Embryonic facial prominence (tissue), 1 donor: Measurements from ENCODE around the gene ZNF410.
"Not testable (repeated sequence)": the region's sequence is repeated elsewhere in the genome, so short reads cannot be mapped to it uniquely, and the experiment has no call there.

Experiments
- DNase-seq: peaks from one replicate; pipeline ENCODE4 v3.0.0-alpha.2; 2016; ENCODE audit errors: extremely low spot score

ZNF410 gene

DNA sequence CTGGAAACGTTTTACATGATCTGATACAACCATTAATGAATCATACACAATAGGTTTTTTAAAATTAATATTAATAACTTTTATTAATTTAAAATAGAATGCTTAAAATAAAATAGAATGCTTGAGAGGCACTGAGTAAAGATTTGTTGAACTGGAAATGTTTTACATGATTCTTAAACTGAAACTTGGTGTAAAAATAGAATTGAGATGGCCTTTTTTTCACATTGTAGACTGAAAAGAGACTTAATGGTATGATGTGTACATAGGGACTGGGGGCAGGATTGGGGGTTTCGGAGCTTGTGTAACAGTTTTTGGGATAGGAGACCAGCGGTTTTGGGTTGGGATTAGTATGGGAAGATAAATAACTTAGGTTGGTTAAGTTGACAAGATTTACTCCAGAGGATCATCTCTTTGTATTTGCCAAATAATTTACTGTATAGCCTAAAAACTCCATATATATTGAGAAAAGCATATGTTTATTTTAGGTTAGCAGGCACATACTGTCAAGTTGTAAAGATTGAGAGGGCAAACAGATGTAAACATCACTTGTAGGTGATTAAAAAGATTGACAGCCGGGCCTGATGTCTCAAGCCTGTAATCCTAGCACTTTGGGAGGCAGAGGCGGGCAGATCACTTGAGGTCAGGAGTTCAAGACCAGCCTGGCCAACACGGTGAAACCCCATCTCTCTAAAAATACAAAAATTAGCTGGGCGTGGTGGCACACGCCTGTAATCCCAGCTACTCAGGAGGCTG lies 2.0 kb upstream of the ZNF410 start:
- no peak for DNase-seq

DNA sequence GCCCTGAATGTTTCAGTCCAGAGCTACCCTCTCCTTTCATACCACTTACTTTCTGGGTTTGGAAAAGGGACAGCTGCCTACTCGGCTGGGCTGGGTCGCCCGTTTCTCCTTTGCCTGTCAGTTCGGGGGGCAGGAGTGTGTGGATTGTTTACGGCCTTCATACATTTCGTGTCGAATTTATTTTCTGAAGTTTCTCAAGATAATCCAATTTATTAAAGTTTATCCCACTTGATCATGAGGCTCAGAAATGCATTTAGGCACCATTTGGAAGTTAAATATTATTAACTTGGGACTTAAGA lies 608 bp downstream of the ZNF410 start:
- no peak for DNase-seq

DNA sequence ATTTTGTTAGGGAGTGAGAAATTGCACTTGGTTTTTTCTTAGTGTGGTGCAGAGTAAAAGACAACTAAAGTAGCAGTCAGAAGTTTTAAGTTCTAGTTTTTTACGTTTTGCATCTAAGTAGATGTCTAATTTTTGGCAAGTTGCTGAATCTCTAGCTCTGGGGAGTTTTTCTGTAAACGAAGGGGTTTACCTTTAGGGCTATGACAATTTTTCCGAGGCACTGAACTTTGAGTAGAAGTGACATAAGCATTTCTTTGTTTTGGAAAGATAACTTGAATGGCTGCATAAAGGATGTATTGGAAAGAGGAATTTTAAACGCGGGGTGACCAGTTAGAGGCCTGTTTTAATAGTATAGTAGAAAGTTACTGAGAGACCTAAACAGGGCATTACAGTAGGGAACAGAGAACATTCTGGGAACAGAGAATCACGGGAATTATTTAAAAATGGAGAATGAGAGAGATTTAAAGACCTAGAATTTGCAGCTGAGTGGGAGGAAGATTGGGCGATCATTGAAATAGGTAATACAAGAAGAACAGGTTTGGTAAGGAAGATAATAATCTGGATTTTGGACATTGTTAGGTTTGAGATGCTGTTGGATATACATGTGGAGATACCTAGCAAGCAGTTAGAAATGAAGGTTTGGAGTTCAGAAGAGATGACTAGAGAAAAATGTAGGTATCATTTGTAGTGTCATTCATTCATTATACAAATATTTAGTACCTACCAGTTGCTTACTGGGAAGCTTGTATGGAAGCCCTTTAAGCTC lies 1.2 kb downstream of the ZNF410 start:
- no peak for DNase-seq

DNA sequence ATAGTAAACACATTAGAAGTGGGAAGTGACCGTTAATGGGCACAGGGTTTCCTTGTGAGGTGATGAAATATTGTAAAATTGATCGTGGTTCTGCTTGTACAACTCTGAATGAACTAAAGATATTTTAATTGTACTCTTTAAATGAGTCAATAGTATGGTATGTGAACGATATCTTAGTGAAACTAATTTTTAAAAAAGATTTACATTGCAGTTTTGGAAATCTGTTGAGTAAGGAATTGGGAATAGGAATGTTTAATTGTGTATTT lies 1.7 kb downstream of the ZNF410 start:
- DNase-seq = no peak

DNA sequence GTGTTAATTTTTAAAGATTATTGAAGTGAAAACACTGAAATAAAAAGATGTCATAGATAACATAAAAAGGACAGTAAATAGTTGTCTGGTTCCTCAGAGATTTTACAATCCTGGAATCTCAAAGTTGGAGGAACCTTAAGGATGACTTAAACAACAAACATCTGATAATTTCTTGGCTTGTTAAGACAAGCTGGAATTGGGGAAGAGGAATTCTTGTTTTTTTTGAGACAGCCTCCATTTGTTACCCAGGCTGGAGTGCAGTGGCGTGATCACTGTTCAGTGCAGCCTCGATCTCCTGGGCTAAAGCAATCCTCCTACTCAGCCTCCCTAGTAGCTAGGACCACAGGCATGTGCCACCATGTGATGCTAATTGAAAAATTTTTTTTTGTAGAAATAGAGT lies 2.3 kb downstream of the ZNF410 start:
- no peak for DNase-seq

DNA sequence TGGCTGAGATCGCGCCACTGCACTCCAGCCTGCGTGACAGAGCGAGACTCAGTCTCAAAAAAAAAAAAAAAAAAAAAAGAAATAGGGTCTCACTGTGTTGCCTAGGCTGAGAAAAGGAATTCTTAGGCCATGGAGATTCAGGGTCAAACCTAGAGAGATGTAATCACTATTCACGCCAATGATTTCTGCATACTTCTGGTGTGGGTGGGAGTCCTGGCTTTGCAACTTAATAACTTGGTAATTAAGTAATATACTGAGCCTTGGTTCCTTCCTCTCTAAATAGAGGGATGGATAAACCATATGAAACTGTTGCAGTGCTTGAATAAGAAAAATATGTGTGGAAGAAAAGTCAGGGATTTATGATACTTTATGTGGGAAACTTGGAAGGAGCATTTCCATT lies 2.7 kb downstream of the ZNF410 start:
- no peak for DNase-seq

DNA sequence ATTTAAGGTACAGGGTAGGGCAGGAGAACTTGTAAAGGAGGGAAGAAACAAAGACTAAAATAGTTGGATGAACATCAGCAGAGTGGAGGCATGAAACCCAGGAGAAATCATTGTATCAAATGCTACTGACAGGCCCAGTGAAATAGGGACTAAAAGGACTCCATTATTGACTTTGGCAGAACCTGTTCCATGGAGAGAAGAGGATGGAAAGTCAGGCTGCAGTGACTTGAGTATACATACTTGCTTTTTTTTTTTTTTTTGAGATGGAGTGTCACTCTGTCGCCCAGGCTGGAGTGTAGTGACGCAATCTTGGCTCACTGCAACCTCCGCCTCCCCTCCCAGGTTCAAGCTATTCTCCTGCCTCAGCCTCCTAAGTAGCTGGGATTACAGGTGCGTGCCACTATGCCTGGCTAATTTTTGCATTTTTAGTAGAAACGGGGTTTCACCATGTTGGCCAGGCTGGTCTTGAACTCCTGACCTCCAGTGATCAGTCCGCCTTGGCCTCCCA lies 7.6 kb downstream of the ZNF410 start:
- not testable (repeated sequence) for DNase-seq

DNA sequence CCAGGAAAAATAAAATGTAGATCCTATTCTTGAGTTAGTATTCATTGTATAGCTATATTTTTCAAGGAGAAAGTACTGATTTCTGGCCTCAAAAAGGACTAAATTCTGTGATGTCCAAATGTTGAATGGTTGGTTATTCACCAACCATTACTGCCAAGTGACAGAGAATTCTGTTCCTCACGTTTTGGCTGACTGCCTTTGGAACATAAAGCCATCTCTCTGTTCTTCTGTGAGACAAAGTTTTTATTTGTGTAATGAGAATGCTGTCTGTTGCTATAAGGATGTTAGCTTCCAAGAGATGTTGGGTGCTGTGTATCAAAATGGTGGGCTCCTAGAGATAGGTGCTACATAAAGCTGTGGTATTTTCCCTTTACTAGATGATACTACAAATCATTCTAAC lies 9.3 kb downstream of the ZNF410 start:
- no peak for DNase-seq

DNA sequence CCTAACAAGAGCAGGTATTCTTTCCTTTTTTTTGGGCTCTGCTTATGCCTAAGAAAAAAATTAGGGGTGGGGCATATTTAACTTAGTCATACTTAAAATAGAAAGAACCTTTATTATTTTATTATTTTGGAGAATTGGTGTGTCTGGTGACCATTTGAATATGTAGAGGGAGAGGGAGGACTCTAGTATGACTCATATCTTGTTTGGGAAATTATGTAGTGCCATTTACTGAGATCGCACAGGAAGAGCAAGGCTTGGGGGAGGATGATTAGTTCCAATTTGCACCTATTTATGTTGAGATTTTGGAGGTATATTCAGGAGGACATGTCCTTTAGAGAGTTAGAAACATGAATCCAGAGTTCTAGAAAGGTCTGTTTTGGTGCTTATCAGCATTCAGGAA lies 9.9 kb downstream of the ZNF410 start:
- no peak for DNase-seq

DNA sequence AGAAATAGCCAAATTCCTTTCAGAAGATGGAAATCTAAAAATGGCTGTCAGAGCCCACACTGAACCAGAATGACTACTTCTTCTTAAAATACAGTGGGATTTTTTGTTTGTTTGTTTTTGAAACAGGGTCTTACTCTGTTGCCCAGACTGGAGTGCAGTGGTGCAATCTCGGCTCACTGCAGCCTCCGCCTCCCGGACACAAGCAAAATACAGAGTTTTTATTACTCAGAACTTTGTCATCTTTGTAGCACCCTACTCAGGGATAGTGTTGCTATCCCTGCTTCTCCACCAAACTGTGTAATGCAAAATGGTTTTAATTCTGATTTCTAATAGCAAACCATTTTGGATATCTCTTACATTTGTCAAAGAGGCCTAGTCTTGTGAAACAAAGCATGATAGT lies 16.4 kb downstream of the ZNF410 start:
- no peak for DNase-seq

DNA sequence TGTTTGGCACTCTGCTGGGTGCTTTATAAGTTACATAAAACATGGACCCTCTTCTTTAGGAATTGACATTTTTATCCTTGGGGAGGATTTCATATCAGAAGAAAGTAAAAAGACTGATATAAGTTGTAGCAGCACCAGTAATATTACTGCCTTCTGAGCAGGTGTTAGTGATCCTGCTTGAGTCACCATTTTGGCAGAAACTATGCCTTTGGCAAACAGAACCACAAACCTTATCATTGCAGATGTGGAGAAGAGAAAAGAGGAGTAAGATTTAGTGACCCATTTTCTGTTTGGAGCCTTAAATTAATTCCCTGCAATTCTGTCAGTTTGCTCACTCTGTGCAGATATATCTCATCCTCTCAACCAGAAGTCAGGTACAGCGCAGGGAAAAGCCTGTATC lies 23.0 kb downstream of the ZNF410 start:
- no peak for DNase-seq

DNA sequence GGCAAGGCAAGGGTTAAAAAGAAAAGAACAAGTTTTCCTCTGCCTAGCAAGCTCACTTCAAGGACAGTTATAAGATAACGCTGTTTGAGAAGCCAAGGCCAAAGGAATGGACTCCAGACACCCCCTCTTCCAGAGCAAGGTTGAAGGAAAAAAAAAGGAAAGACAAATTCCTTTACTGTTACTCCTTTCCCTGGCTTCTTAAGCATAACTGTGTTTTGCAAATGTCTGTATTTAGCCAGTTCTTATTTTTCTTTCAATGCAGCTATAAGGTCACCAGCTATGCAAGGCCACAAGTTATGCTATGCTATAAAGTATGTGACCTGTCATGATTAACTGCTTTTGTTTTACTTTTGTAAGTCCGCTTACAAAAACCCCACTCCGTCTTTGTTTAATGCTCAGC lies 26.6 kb downstream of the ZNF410 start:
- DNase-seq = no peak

DNA sequence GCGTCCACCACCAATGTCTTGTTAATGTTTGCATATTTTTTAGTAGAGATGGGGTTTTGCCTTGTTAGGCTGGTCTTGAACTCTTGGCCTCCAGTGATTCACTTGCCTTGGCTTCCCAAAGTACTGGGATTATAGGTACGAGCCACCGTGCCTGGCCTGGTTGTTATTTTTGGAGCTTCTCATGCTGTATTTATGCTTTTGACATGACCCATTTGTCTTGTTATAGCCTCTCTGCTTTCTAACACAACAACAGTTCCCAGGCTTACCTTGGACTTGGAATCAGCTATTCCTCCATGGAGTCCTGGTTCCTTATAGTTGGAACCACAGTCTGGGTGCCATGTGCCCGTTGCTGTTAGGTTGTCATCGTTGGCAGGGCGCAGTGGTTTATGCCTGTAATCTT lies 29.7 kb downstream of the ZNF410 start:
- DNase-seq = no peak

DNA sequence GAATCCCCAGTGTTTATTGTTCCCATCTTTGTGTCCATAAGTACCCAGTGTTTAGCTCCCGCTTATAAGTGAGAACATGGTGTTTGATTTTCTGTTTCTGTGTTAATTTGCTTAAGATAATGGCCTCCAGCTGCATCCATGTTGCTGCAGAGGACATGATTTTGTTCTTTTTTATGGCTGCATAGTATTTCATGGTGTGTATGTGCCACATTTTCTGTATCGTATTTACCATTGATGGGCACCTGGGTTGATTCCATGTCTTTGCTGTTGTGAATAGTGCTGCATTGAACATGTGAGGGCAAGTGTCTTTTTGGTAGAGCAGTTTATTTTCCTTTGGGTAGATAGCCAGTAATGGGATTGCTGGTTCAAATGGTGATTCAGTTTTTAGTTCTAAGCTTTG lies 32.8 kb downstream of the ZNF410 start:
- not testable (repeated sequence) for DNase-seq

DNA sequence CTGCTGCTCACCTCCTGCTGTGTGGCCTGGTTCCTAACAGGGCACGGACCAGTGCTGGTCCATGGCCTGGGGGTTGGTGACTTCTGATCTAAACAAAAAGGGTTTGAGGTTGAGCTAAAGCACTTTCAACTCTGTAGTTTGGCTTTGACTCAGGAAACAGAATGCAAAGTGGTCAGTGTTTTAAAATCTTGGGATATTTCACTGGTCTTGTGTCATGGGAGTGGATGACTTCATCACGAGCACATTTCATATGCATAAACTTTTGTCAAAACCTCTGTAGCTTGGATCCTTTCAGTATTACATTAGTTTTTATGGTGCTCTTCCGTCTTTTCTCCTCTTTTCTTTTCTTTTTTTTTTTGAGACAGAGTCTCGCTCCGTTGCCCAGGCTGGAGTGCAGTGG lies 37.7 kb downstream of the ZNF410 start:
- DNase-seq = no peak

DNA sequence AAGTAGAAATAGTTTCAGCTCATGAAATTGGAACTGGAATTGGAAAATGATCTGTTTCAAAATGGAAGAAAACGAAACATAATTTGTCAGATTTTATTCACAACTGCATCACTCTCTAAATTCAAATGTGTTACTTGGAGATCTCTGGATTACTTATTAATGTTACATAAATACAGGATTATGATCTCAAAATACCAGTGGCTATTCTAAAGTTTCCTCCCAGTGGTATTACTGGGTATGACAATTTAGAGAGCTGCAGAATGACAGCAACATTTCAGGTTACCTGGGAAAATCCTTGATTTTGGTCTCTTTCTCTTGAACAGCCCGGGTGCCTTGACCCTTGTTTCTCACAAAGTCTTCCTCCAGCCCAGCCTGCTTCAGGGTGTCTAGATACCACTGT lies 49.0 kb downstream of the ZNF410 start:
- DNase-seq = no peak

DNA sequence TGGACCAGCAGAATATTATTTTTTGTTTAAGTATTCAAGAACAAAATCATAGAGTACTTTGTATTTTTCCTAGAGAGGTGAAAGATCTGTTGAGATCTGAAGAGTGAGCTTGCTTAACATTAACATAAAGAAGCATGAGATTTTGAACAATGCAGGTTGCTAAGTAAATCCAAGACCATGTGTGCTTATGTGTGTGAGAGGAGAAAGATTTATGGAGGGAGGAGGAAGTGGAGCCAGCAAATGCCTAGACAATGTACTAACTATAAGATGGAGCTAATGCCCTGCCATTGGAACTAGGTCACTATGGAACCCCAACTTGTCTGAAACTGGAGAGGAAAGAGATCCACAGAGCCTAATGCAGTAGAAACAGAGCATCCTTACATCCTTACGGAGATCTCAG lies 49.9 kb downstream of the ZNF410 start:
- DNase-seq = no peak

DNA sequence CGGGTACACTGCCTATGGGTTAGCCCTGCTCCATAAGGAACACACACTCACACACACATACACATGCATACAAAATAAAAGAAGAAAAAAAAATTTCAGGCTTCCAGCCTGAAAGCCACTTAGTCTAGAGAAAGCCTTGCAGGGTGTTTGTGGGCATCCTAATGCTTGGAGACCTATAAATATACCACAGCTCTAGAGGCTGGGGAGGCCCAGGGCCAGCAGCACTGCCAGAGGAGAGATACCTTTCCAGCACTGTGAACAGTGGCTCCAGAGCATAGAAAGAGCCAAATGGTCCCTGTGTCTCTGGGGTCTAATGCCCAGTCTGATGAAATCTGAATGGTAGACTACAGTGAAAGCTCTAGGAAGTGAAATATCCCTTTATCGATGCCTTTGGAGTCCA lies 50.4 kb downstream of the ZNF410 start:
- DNase-seq = no peak

DNA sequence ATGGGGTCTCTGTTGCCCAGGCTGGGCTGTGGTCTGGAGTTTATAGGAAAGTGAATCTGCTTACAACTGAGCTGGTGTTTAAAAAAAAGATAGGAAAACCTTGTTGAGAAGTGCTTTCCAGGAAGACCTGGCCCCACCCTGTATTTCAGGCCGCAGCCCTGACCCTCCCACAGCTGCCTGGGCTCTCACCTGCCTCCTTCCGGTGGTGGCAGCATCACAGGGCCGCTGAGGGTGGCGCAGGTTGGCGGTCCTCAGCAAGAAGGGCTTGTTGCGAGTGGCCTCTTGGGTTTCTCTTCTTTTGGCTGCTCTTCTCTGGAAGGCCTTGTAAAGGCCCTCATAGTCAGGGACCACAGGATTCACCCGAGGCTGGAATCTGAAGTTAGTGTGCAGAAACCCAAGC lies 55.5 kb downstream of the ZNF410 start:
- no peak for DNase-seq

DNA sequence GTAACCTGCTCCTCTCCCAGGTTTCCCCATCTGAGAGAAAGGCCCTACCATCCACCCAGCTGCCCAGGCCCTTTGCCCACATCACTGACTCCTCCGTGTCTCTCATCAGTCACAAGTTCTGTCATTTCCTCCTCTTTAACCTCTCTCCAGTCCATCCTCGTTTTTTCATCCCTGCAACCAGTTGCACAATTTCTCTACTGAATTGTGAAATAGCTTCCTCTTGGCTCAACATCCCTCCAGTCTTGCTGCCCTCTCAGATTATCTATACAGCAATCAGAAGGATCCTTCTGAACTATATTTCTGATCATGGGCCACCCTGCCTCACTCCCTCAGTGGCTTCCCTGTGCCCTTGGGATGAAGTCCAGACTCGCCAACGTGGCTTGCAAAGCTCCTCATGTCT lies 56.4 kb downstream of the ZNF410 start:
- no peak for DNase-seq

DNA sequence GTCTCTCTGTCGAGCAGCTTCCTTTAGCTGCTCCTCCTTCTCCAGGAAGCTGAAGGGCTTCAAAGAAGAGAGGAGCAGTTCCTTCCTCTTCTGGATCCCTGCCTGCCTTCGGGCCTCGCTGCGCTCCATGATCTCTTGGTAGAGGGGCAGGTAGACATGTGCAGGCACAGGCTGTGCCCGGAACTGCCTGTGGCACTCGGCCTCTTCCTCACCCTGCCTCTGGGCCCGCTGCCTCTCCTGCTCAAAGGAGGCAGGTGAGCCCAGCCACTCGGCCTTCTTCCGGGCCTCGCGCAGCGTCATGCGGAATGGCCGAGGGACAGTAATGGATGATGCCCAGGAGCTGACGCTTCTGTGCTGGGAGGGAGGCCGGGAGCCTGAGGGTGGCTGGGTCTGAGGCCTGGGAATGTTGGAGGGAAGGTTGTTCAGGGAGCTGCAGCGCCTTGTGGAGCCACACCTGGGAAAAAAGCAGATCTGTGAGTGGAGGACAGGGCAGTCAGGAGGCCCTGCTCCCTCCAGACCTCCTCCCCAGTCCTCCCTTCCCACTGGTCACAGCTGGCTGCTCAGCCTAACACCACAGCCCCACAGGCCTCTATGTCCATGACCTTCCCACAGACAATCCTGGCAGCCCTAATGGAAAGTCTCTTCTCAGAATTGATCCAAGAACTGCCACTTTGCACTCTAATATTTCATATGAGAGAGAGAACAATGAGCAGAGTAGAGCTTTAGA lies 57.9 kb downstream of the ZNF410 start:
- no peak for DNase-seq

DNA sequence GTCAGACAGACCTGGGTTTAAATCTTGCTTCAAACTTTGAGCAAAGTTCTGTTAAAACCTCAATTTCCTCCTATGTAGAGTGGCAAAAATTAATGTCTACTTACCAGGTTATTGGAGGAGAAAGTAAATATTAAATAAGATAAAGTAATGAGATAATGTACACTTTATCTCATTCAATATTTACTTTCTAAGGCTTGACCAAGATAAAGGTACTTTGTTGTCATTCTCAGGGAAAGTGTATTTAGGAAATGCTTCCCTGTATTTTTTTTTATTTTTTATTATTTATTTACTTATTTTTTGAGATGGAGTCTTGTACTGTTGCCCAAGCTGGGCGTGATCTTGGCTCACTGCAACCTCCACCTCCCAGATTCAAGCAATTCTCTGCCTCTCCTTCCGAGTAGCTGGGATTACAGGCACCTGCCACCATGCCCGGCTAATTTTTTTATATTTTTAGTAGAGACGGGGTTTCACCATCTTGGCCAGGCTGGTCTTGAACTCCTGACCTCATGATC lies 58.6 kb downstream of the ZNF410 start:
- no peak for DNase-seq
